ENCODE data around the gene RNF225. TPM values are rescaled to one million over a fixed set of nuclear protein-coding genes. Genes with fewer than 3 reads are reported as not detected.

RNF225 gene
- total RNA-seq, 4 donors from 2014 or later, result not detected

GRCh38 chr19:58367698-58368454 lies 27.6 kb upstream of the RNF225 start:
- no peak for TF ChIP-seq CTCF (IDR thresholded peaks at IDR 0.05; ENCODE audit: low read depth)

- TF ChIP-seq CTCF (IDR thresholded peaks at IDR 0.05; ENCODE audit: low read depth), result no peak
Measured at GRCh38 chr19:58368561-58369360, 26.7 kb upstream of the RNF225 start.

- no peak for TF ChIP-seq CTCF (IDR thresholded peaks at IDR 0.05; ENCODE audit: low read depth)
Measured at GRCh38 chr19:58372311-58373133, 22.9 kb upstream of the RNF225 start.

DNA sequence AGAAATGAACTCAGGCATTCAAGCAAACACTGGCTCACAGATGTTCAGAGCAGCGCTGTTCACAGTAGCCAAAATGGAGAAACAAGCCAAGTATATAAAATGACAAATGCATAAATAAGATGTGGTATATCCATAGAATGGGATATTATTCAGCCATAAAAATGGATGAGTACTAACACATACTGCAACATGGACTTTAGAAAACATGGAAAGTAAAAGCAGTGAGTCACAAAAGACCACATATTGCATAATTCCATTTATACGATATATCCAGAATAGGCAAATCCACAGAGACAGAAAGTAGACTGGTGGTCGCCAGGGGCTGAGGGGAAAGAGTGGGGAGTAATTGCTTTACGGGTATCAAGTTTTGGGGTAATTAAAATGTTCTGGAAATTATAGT lies 21.3 kb upstream of the RNF225 start:
- no peak for TF ChIP-seq CTCF (IDR thresholded peaks at IDR 0.05; ENCODE audit: low read depth)

DNA sequence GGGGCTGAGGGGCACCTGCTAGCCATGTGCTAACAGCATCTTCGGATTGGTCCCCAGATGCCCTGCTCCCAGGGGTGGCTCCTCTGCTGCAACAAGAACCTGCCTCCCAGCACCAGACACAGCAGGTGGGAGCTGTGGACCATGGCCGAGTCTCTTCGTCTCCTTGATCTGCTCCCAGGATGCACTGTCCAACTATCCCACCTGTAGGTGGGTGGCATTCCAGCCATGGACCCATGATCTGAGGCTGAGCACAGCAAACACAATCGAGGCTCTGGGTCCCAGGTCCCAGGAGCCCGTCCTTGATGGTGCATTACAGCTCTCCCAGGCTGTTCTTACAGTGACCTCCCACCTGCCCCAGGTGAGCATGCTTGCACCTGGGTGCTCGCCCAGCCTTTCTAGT lies 16.2 kb upstream of the RNF225 start:
- TF ChIP-seq CTCF (IDR thresholded peaks at IDR 0.05; ENCODE audit: low read depth), result no peak

DNA sequence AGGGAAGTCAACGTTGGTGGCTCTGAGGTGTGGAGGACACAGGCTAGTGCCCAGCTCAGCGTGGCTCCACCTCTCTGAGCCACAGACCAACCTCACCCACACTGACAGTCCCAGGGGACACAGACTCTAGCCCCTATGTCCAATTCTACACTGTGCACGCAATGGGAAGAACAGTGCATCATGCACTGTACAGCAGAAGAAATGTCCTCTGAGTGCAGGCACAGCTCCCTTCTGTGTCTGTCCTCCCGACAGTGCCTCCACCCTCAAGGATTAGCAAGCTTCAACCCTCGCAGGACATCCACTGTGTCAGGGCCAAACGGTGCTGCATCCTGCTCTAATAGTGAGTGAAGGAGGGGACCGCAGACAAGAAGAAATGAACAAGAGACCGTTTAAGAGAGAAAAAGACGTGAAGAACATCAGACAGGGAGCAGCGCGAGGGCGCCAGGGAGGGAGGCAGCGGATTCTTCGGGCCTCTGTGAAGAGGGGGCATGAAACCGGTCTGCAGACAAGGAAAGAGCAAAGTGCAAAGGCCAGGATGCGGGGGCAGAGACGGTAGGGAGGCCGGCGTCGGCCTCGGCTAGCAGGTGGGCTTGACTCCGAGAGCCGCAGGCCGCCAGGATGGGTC lies 15.3 kb upstream of the RNF225 start:
- no peak for TF ChIP-seq CTCF (IDR thresholded peaks at IDR 0.05; ENCODE audit: low read depth)
